ENCODE data around the gene PLXDC1.
"Not testable (repeated sequence)": the region's sequence is repeated elsewhere in the genome, so short reads cannot be mapped to it uniquely, and the experiment has no call there.

Gene PLXDC1

DNA sequence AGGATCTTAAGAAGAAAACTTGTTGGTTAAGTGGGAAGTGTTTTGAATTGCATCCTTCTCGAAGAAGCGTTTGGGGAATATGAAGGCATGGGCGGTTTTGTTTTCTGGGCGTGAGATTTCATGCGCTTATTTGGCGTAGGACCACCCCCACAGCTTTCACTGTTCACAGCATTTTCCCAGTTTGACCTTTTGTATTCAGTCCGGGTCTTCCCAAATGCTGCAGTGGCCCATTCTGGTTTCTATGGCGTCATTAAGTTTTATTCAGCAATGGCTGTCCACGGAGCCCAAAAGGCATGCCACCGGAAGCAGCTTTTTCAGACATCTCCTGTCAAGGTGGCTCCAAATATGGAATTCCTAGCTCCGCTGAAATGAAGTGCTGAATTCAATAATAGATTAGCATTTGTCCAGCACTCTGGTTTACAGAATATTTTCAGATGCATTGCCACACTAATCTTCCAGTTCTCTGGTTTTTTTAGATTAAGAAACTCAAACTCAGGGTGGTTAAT lies 93.7 kb downstream of the PLXDC1 start:
- no peak for DNase-seq

GRCh38 chr17:39054111-39054645 lies 97.3 kb downstream of the PLXDC1 start:
- DNase-seq: no peak

- DNase-seq: not testable (repeated sequence)
Observed at GRCh38 chr17:39052423-39052822, 99.0 kb downstream of the PLXDC1 start.

DNA sequence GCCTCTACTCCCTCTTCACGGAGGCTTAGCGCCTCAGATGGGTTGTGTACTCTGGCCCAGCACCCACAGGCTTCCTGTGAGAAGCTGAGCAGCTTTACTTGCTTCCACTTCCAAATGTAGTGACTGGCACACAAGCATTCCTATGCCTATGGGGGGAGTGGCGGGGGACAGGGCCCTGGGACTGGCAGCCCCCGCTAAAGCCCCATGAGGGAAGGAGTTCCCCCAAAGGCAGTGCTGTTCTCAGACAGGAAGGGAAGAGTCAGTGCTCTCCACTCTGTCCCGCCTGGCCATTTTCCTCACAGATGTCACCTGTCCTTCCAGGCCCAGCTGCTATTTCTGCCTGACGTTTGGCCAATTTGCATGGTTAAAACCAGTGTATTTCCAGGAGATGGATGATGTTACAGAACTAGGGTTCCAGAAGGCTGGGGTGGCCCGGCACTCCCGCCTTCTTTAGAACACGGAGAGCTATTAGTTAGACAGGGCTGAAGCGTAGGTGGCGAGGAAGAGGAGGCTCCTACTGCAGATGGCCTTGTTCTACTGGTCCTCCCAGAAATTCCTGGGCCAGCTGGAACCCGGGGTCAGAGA lies 100.3 kb downstream of the PLXDC1 start:
- DNase-seq: no peak

GRCh38 chr17:39045948-39046679 lies 105.3 kb downstream of the PLXDC1 start:
- no peak for DNase-seq

GRCh38 chr17:39036009-39036408 lies 115.4 kb downstream of the PLXDC1 start:
- DNase-seq: no peak

- DNase-seq: not testable (repeated sequence)
Observed at GRCh38 chr17:39035578-39035977, 115.9 kb downstream of the PLXDC1 start.

GRCh38 chr17:39028690-39029089 lies 122.7 kb downstream of the PLXDC1 start:
- DNase-seq: no peak

- DNase-seq: no peak
Observed at GRCh38 chr17:39027455-39028035, 123.9 kb downstream of the PLXDC1 start.

- no peak for DNase-seq
Observed at GRCh38 chr17:39026980-39027451, 124.4 kb downstream of the PLXDC1 start.

- not testable (repeated sequence) for DNase-seq
Observed at GRCh38 chr17:39026346-39026745, 125.1 kb downstream of the PLXDC1 start.

DNA sequence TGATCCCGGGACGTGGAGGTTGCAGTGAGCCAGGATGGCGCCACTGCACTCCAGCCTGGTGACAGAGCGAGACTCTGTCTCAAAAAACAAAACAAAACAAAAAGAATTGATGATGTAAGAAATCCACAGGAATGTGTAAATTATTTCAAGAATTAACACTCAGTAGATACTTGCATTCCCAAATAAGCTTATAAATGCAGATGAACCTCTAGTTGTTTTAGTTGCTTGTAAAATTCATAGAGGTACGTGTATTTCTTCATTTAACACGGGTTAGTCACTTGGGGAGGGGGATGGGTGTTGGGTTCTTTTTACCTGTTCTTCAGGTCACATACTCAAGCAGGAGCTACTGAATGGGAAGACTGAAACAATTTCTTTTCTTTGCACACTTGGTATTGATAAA lies 128.5 kb downstream of the PLXDC1 start:
- DNase-seq: no peak

DNA sequence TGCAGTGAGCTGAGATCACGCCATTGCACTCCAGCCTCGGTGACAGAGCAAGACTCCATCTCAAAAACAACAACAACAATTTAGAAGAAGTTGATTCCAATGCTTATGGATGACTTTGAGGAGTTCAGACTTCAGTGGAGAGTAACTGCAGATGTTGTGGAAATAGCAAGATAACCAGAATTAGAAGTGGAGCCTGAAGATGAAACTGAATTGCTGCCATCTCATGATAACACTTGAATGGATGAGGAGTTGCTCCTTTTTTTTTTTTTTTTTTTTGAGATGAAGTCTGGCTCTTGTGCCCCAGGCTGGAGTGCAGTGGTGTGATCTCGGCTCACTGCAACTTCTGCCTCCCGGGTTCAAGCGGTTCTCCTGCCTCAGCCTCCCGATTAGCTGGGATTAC lies 131.4 kb downstream of the PLXDC1 start:
- not testable (repeated sequence) for DNase-seq

DNA sequence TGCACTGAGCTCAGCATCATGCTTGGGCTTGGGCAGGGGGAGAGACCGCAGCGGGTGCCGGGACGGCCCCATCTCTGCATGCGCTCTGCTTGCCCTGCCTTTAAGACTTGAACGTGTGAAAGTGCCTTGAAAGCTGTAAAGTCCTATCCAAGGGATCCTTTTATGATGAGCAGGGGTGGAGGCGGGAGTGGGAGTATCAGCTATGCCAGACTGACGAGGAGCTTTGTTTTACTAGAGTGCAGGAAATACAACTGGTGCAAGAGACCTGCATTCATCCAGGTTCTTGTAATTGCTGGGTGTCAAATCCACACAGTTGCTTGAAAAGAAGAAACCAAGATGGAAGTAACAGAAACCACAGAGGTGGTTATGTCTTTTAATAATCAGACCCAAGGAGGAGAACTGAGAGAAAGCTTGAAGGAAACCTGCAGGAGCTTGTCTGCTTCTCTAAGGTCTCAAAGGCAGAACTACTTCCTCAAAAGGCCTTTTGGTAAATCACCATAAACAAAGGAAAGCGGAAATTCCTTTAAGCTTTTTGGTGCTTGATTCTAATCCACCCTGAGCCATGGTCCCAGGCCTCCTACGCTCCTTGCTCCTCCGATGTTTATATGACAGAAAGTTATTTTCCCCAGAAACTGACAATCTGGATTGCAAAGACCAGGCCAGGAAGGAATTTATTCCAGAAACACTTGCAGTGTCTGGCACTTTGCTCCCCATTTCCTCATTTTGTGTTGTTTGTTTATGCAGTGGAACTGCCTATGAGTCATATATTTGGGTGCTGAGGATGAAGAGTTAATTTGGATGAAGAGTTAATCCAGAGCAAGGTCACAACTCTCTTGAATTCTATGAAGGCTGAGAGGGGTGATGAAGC lies 132.9 kb downstream of the PLXDC1 start:
- no peak for DNase-seq

GRCh38 chr17:39016193-39017153 lies 135.0 kb downstream of the PLXDC1 start:
- DNase-seq: no peak

- DNase-seq: no peak
Observed at GRCh38 chr17:39015546-39015935, 135.9 kb downstream of the PLXDC1 start.

DNA sequence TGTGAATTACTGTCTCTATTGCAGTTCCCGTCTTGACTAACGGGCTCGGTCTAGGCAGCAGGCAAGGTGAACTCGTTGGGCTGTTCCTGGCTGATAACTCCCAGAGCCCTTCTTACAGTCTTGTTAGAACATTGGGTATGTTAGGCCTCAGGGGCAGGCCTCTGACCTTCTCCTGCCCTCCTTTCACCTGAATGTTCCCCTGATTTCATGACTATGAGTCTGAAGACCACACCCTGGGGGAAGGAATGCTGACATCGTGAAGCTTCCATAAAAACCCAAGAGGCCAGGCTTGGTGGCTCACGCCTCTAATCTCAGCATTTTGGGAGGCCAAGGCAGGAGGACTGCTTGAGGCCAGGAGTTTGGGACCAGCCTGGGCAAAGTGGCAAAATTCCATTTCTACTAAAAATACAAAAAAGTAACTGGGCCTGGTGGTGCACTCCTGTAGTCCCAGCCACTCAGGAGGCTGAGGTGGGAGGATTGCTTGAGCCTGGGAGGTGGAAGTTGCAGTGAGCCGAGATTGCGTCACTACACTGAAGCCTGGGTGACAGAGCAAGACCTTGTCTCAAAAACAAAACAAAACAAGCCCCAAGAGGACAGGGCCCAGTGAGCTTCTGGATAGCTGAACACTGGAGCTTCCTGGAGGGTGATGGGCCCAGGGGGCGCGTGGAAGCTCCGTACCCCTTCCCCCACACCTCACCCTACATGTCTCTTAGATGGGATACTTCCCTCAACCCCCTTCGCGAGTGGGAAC lies 136.5 kb downstream of the PLXDC1 start:
- DNase-seq: no peak

- no peak for DNase-seq
Observed at GRCh38 chr17:39014044-39014794, 137.2 kb downstream of the PLXDC1 start.

All from cortex of kidney (tissue), 1 donor.